ENCODE data around the gene IFNGR1. TPM values are rescaled to one million over a fixed set of nuclear protein-coding genes. Genes with fewer than 3 reads are reported as not detected.

Gene IFNGR1
- total RNA-seq, 1 donor from 2014 or later, result 25.4 TPM

GRCh38 chr6:137261761-137262160 lies 42.6 kb upstream of the IFNGR1 start:
- Mint-ChIP-seq H3K9me3 (peaks cover 22% of the 10 kb centered on the region), H3K4me3 (no peak overlapping the region), H3K4me1 (peaks cover 16% of the 10 kb centered on the region), H3K36me3 (no peaks in the 10 kb centered on the region), H3K27ac (peak overlapping the region; percentile 88), H3K27me3 (ENCODE audit: low read depth) (peaks cover 14% of the 10 kb centered on the region)
- no peak for TF ChIP-seq CTCF (IDR thresholded peaks at IDR 0.05; ENCODE audit: unreplicated experiment)
- DNase-seq (ENCODE audit: low spot score in 2 of 2, unreplicated experiment in 2 of 2), result no peak

DNA sequence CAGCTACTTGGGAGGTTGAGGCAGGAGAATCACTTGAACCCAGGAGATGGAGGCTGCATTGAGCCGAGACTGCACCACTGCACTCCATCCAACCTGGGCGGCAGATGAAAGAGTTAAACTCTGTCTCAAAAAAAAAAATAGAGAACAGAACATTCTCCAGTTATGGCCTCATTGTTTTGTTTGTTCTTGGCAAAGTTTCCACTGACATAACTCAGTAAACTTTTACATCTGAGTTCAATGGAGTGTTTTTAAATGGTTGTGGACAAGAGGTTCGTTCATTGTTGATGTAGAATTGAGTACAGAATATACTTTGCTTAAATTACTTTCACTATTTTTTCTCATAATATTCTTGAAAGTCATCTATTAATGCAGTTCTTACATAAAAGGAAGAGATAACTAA lies 42.2 kb upstream of the IFNGR1 start:
- no peak for DNase-seq (ENCODE audit: low spot score in 2 of 2, unreplicated experiment in 2 of 2)
- H3K36me3 Mint-ChIP-seq, result no peaks in the 10 kb centered on the region
- no peak for TF ChIP-seq CTCF (IDR thresholded peaks at IDR 0.05; ENCODE audit: unreplicated experiment)
- no peak overlapping the region for H3K4me3 Mint-ChIP-seq
- H3K4me1 Mint-ChIP-seq, result peaks cover 16% of the 10 kb centered on the region
- H3K27me3 Mint-ChIP-seq (ENCODE audit: low read depth), result peaks cover 14% of the 10 kb centered on the region
- H3K9me3 Mint-ChIP-seq, result peaks cover 21% of the 10 kb centered on the region
- peak overlapping the region; percentile 88 for H3K27ac Mint-ChIP-seq

- peaks cover 7% of the 10 kb centered on the region for H3K4me1 Mint-ChIP-seq
- no peak overlapping the region for H3K27ac Mint-ChIP-seq
- H3K9me3 Mint-ChIP-seq, result peaks cover 24% of the 10 kb centered on the region
- peaks cover 14% of the 10 kb centered on the region for H3K27me3 Mint-ChIP-seq (ENCODE audit: low read depth)
- no peak for TF ChIP-seq CTCF (IDR thresholded peaks at IDR 0.05; ENCODE audit: unreplicated experiment)
- no peaks in the 10 kb centered on the region for H3K36me3 Mint-ChIP-seq
- no peak for DNase-seq (ENCODE audit: low spot score in 2 of 2, unreplicated experiment in 2 of 2)
- no peak overlapping the region for H3K4me3 Mint-ChIP-seq
Observed at GRCh38 chr6:137260217-137260616, 41.0 kb upstream of the IFNGR1 start.

- Mint-ChIP-seq H3K4me3 (no peak overlapping the region), H3K27ac (no peak overlapping the region), H3K4me1 (peaks cover 7% of the 10 kb centered on the region), H3K9me3 (peaks cover 26% of the 10 kb centered on the region), H3K36me3 (peaks cover 6% of the 10 kb centered on the region), H3K27me3 (ENCODE audit: low read depth) (peaks cover 14% of the 10 kb centered on the region)
- DNase-seq (ENCODE audit: low spot score in 2 of 2, unreplicated experiment in 2 of 2), result no peak
- no peak for TF ChIP-seq CTCF (IDR thresholded peaks at IDR 0.05; ENCODE audit: unreplicated experiment)
Observed at GRCh38 chr6:137259349-137259748, 40.2 kb upstream of the IFNGR1 start.

GRCh38 chr6:137258170-137258569 lies 39.0 kb upstream of the IFNGR1 start:
- H3K9me3 Mint-ChIP-seq, result peaks cover 34% of the 10 kb centered on the region
- peaks cover 9% of the 10 kb centered on the region for H3K36me3 Mint-ChIP-seq
- no peak for DNase-seq (ENCODE audit: low spot score in 2 of 2, unreplicated experiment in 2 of 2)
- TF ChIP-seq CTCF (IDR thresholded peaks at IDR 0.05; ENCODE audit: unreplicated experiment), result no peak
- no peak overlapping the region for H3K4me3 Mint-ChIP-seq
- no peak overlapping the region for H3K27ac Mint-ChIP-seq
- peaks cover 7% of the 10 kb centered on the region for H3K27me3 Mint-ChIP-seq (ENCODE audit: low read depth)
- H3K4me1 Mint-ChIP-seq, result peaks cover 7% of the 10 kb centered on the region

Measured in mesothelial cell of epicardium (in vitro differentiated cells).